GM18909 (cell line): ENCODE results near the gene ASXL1.
"Not testable (repeated sequence)": the region's sequence is repeated elsewhere in the genome, so short reads cannot be mapped to it uniquely, and the experiment has no call there.

Source experiments
- ATAC-seq: cut with Tn5 transposase; IDR thresholded peaks from one replicate; pipeline ENCODE4 v1.9.1; 2021; ENCODE audit warnings: mild to moderate bottlenecking; ENCODE audit not compliant: unreplicated experiment, poor library complexity

Gene ASXL1

GRCh38 chr20:32333988-32334885, 23.9 kb upstream of the ASXL1 start:
- ATAC-seq, result peak; percentile 5

- no peak for ATAC-seq
Observed at GRCh38 chr20:32336918-32337347, 21.2 kb upstream of the ASXL1 start.

GRCh38 chr20:32337937-32338661, 20.0 kb upstream of the ASXL1 start:
- ATAC-seq, result no peak

- ATAC-seq, result no peak
Observed at GRCh38 chr20:32338665-32339064, 19.5 kb upstream of the ASXL1 start.

GRCh38 chr20:32339116-32339515, 19.0 kb upstream of the ASXL1 start:
- ATAC-seq, result no peak

- ATAC-seq, result not testable (repeated sequence)
Observed at GRCh38 chr20:32341053-32341452, 17.1 kb upstream of the ASXL1 start.

GRCh38 chr20:32343439-32343838, 14.7 kb upstream of the ASXL1 start:
- ATAC-seq, result no peak

GRCh38 chr20:32344835-32345506, 13.2 kb upstream of the ASXL1 start:
- no peak for ATAC-seq

- no peak for ATAC-seq
Observed at GRCh38 chr20:32348207-32348606, 9.9 kb upstream of the ASXL1 start.

GRCh38 chr20:32350421-32350820, 7.7 kb upstream of the ASXL1 start:
- no peak for ATAC-seq

GRCh38 chr20:32352121-32352720, 5.9 kb upstream of the ASXL1 start:
- no peak for ATAC-seq

GRCh38 chr20:32353848-32354496, 4.2 kb upstream of the ASXL1 start:
- ATAC-seq, result no peak

- no peak for ATAC-seq
Observed at GRCh38 chr20:32354592-32355416, 3.3 kb upstream of the ASXL1 start.

GRCh38 chr20:32355417-32355841, 2.7 kb upstream of the ASXL1 start:
- ATAC-seq, result peak; percentile 23

GRCh38 chr20:32355907-32356621, 2.1 kb upstream of the ASXL1 start:
- ATAC-seq, result not testable (repeated sequence)

- no peak for ATAC-seq
Observed at GRCh38 chr20:32356622-32357374, 1.3 kb upstream of the ASXL1 start.

GRCh38 chr20:32357375-32357868, 709 bp upstream of the ASXL1 start:
- ATAC-seq, result no peak

GRCh38 chr20:32358632-32358882, 426 bp downstream of the ASXL1 start:
- no peak for ATAC-seq
